ENCODE measurements around the gene GRIN3B. TPM values are rescaled to one million over a fixed set of nuclear protein-coding genes. Genes with fewer than 3 reads are reported as not detected.

Gene GRIN3B
- total RNA-seq (under 1 TPM in 1 of 4 donors, not detected in 3; 0.14 TPM), polyA plus RNA-seq (under 1 TPM in 1 of 3 donors, not detected in 2; 0.04 TPM)

GRCh38 chr19:1000095-1000494 is at the start of gene GRIN3B:
GRIN3B (plus strand) TSS chr19:1000419; CDS start chr19:1000438, 19 bp downstream.
- Histone ChIP-seq H3K9me3 (no peaks in the 10 kb centered on the region), H3K36me3 (no peaks in the 10 kb centered on the region), H3K4me1 (peaks cover 0 to 33% (median 25%) of the 10 kb centered on the region in 4 donors), H3K27me3 (peaks cover 40 to 85% (median 74%) of the 10 kb centered on the region in 3 donors), H3K4me3 (peak within 1 kb of the TSS in 2 of 4 donors; percentile 24 to 25), H3K27ac (no peak within 1 kb of the TSS)
- intact Hi-C loops (cut with DNase I), result no loop called here
- no peak for DNase-seq
- 1% methylated on average over 43 of the region's 43 CpGs for whole genome bisulfite sequencing, 2 donors
- TF ChIP-seq POLR2A (IDR thresholded peaks at IDR 0.05) (no peak), CTCF (IDR thresholded peaks at IDR 0.05) (peak in 2 of 4 experiments; percentile 24 to 26), EP300 (IDR thresholded peaks at IDR 0.05) (no peak), POLR2AphosphoS5 (IDR thresholded peaks at IDR 0.05) (no peak)

- no peaks in the 10 kb centered on the region for H3K36me3 ChIP-seq
- intact Hi-C loops (cut with DNase I), result no loop called here
- no peak overlapping the region for H3K4me3 ChIP-seq
- no peak for DNase-seq
- no peaks in the 10 kb centered on the region for H3K27me3 ChIP-seq
- no peak overlapping the region for H3K27ac ChIP-seq
- TF ChIP-seq POLR2A (IDR thresholded peaks at IDR 0.05) (no peak), EP300 (IDR thresholded peaks at IDR 0.05) (no peak), POLR2AphosphoS5 (IDR thresholded peaks at IDR 0.05) (no peak), CTCF (IDR thresholded peaks at IDR 0.05) (no peak)
- H3K9me3 ChIP-seq, result no peaks in the 10 kb centered on the region
- H3K4me1 ChIP-seq, result peaks cover 0 to 23% (median 19%) of the 10 kb centered on the region in 4 donors
- 24 to 65% methylated on average over 14 of the region's 14 CpGs for WGBS, 2 donors
Observed at GRCh38 chr19:952049-952679, 48.1 kb upstream of the GRIN3B start.

GRCh38 chr19:952680-953444 is 47.4 kb upstream of the GRIN3B start:
- intact Hi-C loops (cut with DNase I), result no loop called here

More at GRCh38 chr19:952680-953444, 47.4 kb upstream of the GRIN3B start:
- 7 to 25% methylated on average over 21 of the region's 21 CpGs for WGBS, 2 donors
- H3K27me3 ChIP-seq, result no peaks in the 10 kb centered on the region
- peaks cover 0 to 25% (median 19%) of the 10 kb centered on the region in 4 donors for H3K4me1 ChIP-seq
- H3K36me3 ChIP-seq, result no peaks in the 10 kb centered on the region
- no peak overlapping the region for H3K4me3 ChIP-seq
- DNase-seq, result no peak
- no peaks in the 10 kb centered on the region for H3K9me3 ChIP-seq
- no peak overlapping the region for H3K27ac ChIP-seq
- no peak for TF ChIP-seq EP300 (IDR thresholded peaks at IDR 0.05)
- TF ChIP-seq POLR2A (IDR thresholded peaks at IDR 0.05), result no peak
- no peak for TF ChIP-seq POLR2AphosphoS5 (IDR thresholded peaks at IDR 0.05)
- no peak for TF ChIP-seq CTCF (IDR thresholded peaks at IDR 0.05)

All from sigmoid colon (tissue), 7 donors.